SHP77 (cell line): ENCODE results near the gene DGKI.

Experiments
- DNase-seq, 2 experiments: peaks; one replicate each; lab custom pipeline; 2025; lab: John Stamatoyannopoulos, UW

DGKI gene

DNA sequence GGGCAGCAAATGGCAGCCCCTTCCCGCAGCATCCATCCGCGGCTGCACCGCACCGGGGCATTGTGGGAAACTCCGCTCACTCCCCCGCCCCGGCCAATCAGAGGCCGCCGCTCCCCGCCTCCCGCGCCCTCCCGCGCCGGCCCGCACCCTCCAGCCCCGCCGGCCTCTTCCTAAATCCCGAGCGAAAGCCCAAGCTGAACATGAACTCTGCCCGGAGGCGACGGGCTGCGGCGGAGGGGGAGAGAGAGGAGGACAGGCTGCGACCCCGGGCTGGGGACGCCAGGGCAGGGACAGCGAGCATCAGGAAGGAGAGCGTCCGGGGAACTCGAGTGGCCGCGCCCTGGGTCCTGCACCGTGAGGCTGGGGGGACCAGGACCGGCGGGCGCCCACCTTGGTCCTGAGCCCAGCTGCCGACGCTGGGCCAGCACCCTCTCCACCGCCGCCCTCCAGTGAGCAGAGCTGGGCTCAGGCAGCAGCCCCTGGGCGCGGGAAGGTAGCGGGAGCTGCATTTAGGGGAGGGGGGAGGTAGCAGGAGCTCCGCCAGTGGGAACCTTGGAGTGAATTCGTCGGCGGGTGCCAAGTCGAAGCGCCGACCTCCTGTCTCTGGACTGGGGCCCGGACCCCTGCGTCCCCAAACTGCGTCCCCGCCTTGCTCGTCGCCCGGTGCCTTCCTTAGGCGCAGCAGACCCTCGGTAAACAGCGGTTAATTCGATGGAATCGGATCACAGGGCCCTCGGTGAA is at the start of gene DGKI:
Gene DGKI (minus strand): TSS at position 148 of the 741 bp plus-strand sequence.
- DNase-seq: no peak

DNA sequence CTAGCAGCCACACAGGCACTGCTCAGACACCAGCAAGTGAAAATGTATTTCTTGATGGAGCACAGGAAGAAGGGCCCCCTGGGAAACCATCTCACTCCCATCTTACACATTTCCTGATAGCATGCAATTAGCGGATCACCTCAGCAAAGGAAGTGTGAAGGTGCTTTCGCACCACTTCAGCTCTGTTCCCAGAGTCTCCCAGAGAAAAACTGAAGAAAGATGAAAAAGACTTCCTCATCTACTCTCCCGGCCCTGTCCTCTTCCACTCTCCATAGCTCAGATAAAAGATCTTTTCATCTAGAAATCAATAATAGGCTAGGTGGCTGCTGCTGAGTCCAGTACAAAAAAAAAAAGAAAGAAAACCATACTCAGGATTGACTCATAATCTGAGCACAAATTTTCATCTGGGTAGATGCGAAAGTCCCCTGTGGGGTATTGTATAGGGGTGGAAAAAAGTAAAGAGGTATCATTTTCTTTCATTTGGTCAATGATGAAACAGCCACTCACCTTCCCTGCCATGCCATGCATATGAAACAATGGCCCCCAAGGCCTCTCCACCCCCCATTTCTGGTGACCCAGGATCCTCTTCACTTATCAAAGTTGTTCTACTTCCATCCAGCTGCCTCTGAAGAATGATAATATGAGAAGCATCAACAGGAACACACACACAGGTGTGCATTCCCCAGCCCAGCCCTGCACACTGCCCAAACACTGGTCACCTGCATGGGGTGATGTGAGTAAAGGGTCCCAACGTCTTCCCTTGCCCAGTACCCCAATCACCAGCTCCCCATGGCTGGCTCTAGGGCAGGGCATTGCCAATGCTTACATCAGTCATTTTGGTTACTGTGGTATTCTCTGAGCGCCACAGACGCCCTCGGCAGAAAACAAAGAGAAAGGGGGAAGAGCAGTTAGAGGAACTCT is 48.8 kb upstream of the DGKI start:
- DNase-seq: no peak

DNA sequence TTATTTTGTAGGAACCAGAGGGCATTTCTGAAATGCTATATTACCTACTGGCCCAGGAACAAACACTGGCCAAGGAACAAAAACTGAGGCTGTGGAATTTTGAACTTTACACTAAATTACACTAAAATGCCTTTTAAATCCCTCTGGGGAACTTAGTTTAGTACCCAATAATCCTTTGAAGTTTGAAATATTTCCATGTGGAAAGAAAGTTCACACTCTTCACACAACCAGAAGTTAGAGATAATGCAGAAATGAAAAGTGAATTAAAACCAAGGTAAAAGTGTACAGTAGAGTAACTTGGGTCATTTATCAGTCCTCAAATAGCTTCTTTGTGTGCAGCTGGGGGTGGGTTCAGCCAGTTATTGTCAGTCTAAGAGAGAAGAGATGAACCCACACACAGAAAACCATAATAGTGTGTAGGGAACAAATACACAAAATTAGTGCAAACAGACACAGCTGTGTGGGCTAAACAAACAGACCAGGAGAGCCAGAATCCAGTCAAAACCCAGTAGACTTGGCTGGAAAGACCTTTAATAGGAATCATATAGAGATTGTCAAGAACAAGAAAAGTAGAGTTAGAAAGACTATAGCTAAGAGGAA is 46.5 kb upstream of the DGKI start:
- no peak for DNase-seq

DNA sequence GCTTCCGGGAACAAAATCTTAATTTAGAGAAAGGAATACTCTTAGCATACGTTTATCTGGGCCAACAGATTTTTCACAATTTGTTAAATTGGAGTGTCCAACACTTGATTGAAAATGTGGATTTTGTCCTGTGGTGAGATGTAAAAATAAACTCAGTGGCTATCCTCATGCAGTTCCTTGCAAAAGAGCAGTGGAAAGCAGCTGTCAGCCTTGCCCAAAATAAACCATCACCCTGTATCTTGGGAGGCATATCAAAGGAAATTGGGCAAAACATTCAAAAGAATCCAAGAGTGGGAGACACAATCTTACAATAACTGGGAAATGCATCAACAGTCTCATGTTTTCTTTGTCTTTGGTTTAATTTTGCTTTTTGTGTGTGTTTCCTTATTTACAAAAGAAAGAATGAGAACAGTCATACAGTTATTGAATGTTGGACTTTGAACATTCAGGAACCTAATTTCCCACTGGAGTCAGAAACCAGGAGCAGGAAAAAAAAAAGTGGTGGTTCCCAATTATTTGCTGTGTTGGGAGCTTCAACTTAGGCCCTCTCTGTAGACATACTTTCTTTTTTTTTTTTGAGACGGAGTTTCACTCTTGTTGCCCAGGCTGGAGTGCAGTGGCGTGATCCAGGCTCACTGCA is 44.4 kb upstream of the DGKI start:
- no peak for DNase-seq

DNA sequence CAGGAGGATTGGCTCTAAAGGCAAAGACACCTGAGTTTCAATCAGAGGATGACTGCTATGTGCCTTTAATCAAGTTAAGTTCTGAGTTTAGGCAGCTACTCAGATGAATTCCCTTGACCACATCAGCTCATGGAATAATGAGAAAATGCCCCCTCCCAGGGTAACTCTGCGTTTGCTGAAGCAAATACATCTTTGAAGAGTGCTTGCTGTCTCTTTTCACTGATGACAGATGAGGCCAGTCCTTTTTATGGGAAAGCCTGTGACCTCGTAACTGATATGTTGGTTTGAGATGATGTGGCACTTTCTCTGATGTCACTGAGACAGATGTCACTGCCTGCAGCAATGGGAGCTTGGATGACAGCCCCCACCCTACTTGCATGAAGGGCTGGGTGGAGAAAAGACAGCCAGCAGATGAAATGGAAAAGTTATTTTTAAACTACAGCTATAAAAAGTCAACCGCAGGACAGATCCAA is 43.7 kb upstream of the DGKI start:
- peak; percentile 66 to 75 for DNase-seq

DNA sequence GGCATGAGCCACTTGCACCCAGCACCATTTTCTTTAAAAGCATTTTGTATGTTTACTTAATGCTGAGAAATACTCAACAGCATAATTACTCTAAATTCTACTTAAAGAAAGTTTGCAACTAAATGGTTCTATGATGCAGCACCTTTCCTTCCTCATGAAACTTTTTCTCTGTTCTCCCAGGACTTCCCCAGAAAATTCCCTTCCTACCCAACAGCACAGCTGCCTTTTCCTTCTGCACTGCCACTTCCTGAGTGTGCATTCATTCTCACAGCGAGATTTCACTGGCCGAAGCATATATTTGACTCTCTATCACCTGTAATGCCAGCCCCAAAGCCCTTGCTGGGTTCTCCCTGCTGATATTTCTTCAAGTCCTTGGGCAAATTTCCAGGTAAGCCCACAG is 41.5 kb upstream of the DGKI start:
- no peak for DNase-seq

DNA sequence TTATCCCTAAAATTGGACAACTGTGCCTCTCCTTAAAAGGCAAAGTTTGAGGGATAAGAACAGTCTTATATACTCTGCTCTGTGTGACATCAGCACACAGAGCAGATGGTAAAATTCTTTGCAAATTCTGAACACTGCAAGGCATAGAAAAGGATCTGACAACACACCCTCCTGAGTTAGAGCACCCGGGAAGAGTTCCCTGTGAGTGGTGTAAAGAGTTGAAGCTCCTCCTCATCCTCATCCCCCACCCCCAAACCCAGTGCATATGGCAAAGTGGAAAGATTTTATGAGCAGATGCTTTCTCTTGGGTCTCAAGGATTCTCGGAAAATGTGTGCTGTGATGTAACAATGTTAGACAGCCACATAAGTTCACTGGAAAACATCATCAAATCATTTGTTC is 40.0 kb upstream of the DGKI start:
- no peak for DNase-seq

DNA sequence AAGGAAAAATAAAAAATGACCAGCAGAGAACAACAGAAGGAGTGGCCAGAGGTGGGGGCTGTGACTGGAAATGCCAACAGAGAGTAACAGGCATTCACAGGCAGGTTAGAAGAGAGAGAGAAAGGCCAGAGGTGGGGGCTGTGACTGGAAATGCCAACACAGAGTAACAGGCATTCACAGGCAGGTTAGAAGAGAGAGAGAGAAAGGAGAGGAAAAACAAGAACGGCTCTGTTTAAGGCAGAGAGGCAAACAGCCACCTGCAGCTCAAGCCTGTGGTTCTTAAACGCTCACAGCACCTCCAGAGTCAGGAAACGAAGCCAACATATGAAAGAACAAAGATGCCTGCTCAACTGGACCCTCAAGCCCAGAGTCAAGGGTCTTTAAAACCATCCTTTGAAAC is 39.5 kb upstream of the DGKI start:
- DNase-seq: no peak

DNA sequence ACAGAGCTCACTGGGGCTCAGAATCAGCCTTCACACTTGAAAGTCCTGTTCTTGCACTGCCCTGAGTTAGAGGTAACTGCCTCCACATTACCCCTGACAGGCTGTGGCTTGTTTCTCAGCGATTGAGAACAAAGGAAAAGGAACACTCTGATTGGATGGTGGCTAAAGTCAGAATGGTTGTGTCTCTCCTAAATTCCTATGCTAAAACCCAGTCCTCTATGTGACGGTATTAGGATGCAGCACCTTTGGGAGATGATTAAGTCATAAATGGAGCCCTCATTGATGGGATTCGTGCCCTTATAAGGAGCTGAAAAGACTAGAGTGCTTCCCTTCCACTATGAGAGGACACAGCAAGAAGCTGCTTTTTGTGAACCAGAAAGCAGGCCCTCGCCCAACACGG is 38.9 kb upstream of the DGKI start:
- no peak for DNase-seq

DNA sequence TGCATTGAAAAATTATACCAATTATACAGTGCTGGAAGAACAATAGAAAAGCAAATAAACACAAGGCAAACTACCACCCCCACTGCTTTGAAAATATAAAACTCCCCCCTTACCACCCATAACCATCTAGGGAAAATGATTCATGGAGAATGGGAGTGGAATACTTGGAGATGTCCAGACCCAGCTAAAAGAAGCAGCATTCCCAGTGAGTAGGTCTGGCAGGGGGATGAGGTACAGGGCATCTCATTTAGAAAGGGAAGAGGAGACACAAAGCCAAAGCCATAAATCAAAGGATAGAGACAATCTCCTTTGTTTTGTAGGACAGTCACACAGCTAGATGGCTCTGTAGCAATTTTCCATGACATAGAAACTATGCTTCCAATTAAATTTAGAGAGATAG is 36.0 kb upstream of the DGKI start:
- DNase-seq: no peak

DNA sequence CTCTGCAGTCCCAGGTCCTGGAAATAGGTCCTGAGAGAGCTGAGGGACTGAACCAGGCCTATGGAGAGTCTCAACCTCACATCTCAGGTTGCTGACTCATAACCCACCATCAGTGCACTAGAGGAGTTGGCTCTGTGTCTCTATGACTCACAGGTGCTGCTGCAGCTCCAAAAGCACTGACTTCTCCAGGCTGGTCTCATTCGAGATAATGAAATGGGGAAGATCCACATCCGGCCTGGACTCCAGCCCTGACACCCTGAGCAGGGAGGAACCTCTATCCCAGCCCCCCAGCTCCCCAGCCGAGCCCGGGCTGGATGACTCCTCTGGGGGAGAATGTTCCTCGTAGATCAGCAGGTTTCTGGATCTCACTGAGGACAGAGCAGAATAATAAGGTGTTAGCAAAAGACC is 35.5 kb upstream of the DGKI start:
- no peak for DNase-seq

DNA sequence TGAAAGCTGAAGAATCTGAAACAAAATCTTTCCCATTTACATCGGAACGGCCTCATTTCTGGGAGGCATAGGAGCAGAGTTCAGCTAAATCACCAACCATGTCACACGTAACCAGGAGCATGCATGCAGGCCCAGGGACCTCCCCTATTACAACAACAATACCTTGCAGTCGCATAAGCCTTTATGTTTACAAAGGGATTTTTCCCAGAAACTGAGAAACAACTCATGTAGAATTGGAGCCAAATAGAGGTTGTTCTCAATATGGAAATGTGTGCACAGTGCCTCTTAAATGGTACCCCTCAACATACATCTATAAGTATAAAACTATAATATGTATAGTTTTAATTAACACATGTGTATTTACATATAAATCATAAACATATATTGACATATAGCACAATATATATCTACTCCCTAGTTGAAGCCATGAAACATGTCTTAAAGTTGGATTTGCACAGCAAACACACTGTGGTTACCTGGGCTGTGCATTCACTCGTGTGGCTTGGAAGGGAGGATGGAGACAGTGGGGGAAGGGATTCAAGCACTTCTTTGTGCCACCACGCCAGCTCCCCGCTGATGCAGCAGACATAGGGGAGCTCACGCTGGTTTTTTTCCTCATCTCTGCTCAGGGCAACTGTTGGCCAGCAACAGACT is 35.0 kb upstream of the DGKI start:
- DNase-seq: no peak

DNA sequence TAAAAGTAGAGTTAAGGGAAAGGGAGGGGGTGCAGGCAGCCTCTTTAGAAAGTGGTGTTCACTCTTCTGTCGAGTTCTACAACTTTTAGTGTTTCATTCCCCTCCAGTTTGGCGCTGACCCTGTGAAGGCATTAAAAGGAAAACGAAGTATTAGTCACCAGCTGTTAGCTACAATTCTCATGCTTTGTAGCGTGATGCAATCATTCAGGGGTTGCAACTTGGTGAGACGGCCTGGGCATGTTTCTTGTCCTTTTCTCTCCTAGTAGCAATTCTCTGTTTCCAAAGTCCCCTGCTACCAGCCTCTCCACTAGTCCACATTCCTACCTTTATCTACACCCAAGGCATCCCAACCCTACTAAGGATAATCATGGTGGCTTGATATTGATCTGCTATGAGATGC is 33.7 kb upstream of the DGKI start:
- no peak for DNase-seq

DNA sequence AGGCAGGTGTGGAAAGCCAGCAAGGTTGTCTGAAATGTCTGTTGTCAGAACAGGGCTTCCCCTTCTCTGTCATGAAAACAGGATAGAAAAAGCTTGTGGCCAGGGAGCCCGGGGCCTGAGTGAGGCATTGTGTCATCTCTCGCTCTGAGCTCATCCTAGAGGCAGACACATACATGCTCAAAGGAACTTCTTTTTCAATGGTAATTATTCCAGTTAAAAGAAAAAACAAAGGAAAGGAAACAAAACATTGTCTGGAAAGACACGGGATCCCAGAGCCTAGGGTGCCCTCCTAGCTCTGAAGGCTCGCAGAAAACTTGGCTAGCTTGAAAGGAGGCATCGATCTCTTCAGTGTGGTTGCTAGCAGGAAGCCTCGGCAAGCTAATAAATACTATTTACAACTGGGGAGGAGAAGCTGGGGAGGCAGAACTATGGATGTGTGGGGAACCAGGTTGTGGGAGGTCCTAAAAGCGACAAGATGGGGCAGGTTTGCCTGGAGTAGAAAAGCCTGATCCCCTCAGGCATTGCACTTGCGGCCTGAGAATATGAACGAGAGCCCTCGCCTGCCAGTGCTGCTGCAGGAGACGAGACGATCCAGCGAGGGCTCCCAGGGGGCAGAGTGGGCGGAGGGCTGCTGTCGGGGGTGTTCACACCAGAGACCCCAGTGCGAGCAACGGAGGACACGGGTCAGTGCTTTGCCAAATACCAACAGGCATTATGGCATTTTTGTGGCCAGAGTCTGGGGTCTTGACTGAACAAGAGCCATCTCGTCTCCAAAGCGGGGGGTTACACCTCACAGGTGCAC is 32.8 kb upstream of the DGKI start:
- no peak for DNase-seq

DNA sequence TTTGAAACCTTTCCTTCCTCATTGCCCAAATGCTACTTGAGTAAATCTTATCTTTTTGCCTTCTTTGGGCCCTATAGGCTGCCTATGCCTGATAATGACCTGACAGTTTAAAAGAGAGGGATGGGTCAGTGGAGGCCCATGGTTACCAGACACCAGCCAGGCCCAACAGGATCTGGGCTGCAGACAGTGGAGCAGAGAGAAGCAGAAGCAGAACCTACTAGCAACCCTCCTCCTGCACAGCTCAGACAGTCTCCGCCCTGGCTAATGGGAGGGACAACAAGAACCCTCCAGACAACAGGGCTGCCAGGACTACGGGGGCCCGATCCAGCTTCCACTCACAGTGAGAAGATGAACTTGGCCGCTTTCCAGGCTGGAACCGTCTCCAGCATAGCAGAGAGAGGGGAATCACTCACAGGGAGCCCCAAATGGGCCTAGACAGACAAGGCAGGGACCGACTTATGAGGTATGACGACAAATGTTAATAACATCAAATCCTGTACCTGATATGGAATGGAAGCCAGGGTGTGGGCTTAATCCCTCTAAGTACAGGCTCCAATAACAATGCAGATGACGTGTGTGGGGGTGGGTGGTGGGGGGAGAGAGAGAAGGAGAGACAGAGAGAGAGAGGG is 31.7 kb upstream of the DGKI start:
- DNase-seq: no peak

DNA sequence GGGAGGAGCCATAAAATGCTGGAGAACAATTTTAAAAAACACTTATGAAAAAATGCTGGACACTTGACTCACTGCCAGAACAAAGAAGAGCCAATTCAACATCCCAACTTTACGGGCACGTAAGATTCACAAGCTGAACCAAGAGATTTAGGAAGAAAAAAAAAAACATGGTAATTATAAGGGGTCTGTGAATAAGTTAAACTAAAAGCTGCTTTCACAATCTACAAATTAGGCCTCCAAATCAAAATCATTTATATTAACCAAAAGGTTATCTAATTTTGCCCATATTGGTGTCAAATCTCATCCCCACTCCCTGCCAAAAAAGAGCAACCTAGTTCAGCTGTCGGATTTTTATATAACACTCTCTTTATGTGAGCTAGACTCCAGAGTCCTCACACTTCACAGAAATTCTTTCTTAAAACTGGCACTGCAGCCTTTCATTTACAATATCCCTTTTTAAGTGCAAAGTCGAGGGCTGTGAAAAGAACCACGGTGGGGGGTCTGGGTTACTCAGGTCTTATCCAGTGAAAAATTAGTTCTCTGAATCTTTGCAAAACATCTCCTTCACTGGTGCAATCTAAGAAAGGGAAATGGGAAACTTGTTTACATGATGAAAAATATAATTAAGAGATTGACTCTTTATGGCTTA is 30.4 kb upstream of the DGKI start:
- no peak for DNase-seq

DNA sequence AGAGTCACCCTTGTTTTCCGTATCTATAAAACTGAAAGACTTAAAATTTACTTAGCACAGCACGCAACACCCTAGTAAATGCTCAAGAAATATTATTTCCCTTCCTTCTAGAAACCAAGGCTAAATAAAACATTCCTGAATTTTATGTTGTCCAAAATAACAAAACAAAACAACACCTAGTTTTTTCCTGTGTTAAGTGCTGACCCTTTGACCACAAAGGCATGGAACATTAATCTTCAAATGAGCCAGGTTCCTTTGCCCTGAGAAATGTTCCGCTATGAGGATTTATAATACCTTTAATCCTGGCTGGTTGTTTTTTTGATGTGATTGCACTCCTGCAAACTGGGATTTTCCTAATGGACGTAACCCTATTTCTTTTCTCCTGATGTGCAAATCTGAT is 29.0 kb upstream of the DGKI start:
- no peak for DNase-seq

DNA sequence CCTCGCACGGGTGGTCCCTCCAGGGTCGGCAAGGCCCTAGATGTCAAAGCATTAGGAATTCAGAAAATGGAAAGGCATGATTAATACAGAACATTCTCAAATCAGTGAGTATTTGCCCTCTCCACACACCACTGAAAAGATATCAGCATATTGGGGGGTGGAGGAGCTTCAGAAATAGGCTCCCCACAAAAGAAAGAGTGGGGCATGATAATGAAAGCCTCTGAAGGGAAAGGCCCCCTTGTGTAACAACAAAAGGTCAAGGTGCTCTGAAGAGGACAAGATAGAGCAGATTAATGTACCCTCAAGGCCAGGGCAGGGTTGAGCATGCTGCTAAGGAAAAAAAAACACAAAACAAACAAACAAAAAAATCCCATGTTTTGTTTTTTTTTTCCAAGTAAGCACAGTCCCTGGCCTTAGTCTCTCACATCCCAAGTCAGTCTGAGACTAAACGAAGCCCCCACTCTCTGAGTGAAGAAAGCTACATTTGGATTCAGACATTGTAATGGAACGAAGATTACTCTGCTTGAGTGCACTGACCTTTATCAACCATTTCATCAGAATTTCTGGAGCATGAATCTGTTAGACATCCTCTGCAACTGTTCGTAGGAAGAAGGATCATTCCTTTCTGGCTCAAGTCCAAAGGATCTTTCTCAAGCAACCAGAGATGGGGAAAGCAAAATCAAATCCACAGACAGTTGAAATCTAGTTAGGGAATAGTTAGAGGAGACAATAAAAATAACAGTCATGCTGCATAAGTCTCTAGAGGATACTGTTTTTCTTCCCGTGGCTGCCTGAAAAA is 27.4 kb upstream of the DGKI start:
- DNase-seq: no peak

DNA sequence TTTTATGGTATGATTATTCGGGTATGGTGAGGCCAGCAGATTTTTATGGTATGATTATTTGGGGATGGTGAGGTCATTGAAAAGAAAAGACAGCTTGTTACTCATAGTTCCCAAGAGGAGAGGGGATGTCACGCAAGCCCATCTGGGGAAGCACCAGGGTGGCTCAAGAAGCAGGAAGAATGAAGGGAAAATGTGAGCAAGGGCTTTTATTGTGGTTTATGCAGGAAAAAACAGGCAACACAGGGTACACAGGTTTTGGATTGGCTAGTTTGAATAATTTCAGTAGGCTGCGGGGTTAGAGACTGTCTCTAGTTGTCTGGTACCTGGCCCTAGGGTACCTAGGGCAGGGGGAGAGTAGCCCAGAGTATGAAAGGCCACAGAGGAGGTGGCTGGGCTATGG is 26.8 kb upstream of the DGKI start:
- DNase-seq: no peak
